ENCODE data around the gene TMCC1. TPM values are rescaled to one million over a fixed set of nuclear protein-coding genes. Genes with fewer than 3 reads are reported as not detected.

The TMCC1 gene
- total RNA-seq, 1 donor from 2014 or later = 42.3 TPM

GRCh38 chr3:129745253-129745652 is 148.3 kb downstream of the TMCC1 start:
- no peak for TF ChIP-seq CTCF (IDR thresholded peaks at IDR 0.05)
- Histone ChIP-seq H3K9me3 (no peaks in the 10 kb centered on the region), H3K4me3 (no peak overlapping the region), H3K4me1 (peaks cover 8% of the 10 kb centered on the region), H3K27ac (no peak overlapping the region), H3K27me3 (no peaks in the 10 kb centered on the region), H3K36me3 (no peaks in the 10 kb centered on the region)
- ATAC-seq (peak; percentile 63), DNase-seq (no peak)
- intact Hi-C loops (cut with DNase I) = no loop called here

- peaks cover 8% of the 10 kb centered on the region for H3K4me1 ChIP-seq
- no peak overlapping the region for H3K4me3 ChIP-seq
- H3K9me3 ChIP-seq = no peaks in the 10 kb centered on the region
- TF ChIP-seq CTCF (IDR thresholded peaks at IDR 0.05) = no peak
- ATAC-seq = no peak
- no peak for DNase-seq
- H3K27ac ChIP-seq = no peak overlapping the region
- intact Hi-C loops (cut with DNase I) = no loop called here
- no peaks in the 10 kb centered on the region for H3K36me3 ChIP-seq
- H3K27me3 ChIP-seq = no peaks in the 10 kb centered on the region
These were observed 151.7 kb downstream of the TMCC1 start for GRCh38 chr3:129741794-129742193.

GRCh38 chr3:129740090-129740489 is 153.4 kb downstream of the TMCC1 start:
- Histone ChIP-seq H3K4me1 (peaks cover 4% of the 10 kb centered on the region), H3K27me3 (no peaks in the 10 kb centered on the region), H3K9me3 (no peaks in the 10 kb centered on the region), H3K4me3 (no peak overlapping the region), H3K27ac (no peak overlapping the region), H3K36me3 (no peaks in the 10 kb centered on the region)
- ATAC-seq (no peak), DNase-seq (no peak)
- TF ChIP-seq CTCF (IDR thresholded peaks at IDR 0.05) = no peak
- intact Hi-C loops (cut with DNase I) = no loop called here

- no peaks in the 10 kb centered on the region for H3K4me1 ChIP-seq
- no peaks in the 10 kb centered on the region for H3K9me3 ChIP-seq
- no peak overlapping the region for H3K27ac ChIP-seq
- ATAC-seq = no peak
- DNase-seq = no peak
- no peaks in the 10 kb centered on the region for H3K27me3 ChIP-seq
- TF ChIP-seq CTCF (IDR thresholded peaks at IDR 0.05) = no peak
- no peaks in the 10 kb centered on the region for H3K36me3 ChIP-seq
- H3K4me3 ChIP-seq = no peak overlapping the region
- intact Hi-C loops (cut with DNase I) = no loop called here
These were observed 153.9 kb downstream of the TMCC1 start for GRCh38 chr3:129739634-129740033.

GRCh38 chr3:129738172-129738571 is 155.3 kb downstream of the TMCC1 start:
- intact Hi-C loops (cut with DNase I) = no loop called here
- Histone ChIP-seq H3K27me3 (no peaks in the 10 kb centered on the region), H3K4me3 (no peak overlapping the region), H3K36me3 (no peaks in the 10 kb centered on the region), H3K4me1 (no peaks in the 10 kb centered on the region), H3K9me3 (no peaks in the 10 kb centered on the region), H3K27ac (no peak overlapping the region)
- ATAC-seq = no peak
- TF ChIP-seq CTCF (IDR thresholded peaks at IDR 0.05) = no peak
- DNase-seq = no peak

GRCh38 chr3:129736070-129736469 is 157.4 kb downstream of the TMCC1 start:
- Histone ChIP-seq H3K4me1 (no peaks in the 10 kb centered on the region), H3K27me3 (no peaks in the 10 kb centered on the region), H3K4me3 (no peak overlapping the region), H3K36me3 (no peaks in the 10 kb centered on the region), H3K9me3 (no peaks in the 10 kb centered on the region), H3K27ac (no peak overlapping the region)
- intact Hi-C loops (cut with DNase I) = no loop called here
- DNase-seq = no peak
- ATAC-seq = no peak
- no peak for TF ChIP-seq CTCF (IDR thresholded peaks at IDR 0.05)
